ENCODE results near the gene C10orf62.
"Not testable (repeated sequence)": the region's sequence is repeated elsewhere in the genome, so short reads cannot be mapped to it uniquely, and the experiment has no call there.

The C10orf62 gene

DNA sequence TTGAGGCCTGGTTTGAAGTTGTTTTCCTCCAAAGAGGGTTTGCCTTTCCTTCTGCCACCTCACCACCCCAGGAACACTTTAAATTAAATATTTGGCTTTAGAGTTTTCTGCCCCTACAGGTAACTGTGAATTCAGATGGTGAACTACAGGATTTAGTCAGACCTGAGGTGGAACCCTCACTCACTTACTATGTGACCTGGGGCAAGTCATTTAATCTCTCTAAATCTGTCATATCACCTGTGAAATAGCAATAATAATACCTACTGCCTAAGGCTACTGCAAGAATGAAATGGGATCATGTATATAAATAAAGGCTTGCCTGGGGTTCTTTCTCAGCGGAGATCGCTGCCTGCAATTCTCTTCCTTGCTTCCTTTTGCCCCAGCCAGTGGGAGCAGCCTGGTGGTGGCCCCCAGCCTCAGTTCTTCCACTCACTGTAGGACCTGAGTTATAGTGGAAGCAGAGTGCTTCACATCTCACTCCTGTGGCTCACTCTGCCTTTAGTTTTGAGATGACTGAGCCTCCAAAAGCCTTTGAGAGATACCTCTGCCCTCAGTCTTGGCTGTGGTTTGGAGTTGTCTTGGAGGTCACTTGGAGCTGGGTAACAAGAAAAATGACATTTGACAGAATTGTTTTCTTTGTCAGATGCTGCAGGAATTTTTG lies 23.1 kb upstream of the C10orf62 start:
- DNase-seq (ENCODE audit: low spot score): no peak

DNA sequence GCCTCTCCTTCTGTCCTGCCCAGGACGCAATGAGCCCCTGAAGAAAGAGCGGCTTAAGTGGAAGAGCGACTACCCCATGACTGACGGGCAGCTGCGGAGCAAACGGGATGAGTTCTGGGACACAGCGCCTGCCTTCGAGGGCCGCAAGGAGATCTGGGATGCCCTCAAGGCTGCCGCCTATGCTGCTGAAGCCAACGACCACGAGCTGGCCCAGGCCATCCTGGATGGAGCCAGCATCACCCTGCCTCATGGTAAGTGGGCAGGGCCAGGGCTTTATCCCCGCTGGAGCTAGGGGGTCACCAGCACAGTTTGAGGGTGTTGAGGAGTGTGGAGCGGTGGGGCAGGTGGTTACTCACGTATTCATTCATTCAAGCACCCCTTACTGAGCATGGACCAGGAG lies 21.6 kb upstream of the C10orf62 start:
- DNase-seq (ENCODE audit: low spot score): no peak

DNA sequence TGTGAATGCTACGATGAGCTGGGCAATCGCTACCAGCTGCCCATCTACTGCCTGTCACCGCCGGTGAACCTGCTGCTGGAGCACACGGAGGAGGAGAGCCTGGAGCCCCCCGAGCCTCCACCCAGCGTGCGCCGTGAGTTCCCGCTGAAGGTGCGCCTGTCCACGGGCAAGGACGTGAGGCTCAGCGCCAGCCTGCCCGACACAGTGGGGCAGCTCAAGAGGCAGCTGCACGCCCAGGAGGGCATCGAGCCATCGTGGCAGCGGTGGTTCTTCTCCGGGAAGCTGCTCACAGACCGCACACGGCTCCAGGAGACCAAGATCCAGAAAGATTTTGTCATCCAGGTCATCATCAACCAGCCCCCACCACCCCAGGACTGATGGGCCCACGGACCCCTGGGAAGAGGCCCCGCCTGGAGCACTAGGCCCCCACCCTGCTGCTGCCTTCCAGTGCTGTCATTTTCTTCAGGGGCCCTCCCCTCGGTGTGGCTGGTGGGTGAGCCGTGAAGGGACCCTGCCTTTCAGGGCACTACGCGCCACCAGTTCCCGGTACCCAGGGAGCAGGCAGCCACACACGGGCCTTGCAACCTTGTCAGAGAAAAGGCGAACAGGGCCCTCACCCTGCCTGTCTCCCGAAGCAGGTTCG lies 19.3 kb upstream of the C10orf62 start:
- DNase-seq (ENCODE audit: low spot score): no peak

DNA sequence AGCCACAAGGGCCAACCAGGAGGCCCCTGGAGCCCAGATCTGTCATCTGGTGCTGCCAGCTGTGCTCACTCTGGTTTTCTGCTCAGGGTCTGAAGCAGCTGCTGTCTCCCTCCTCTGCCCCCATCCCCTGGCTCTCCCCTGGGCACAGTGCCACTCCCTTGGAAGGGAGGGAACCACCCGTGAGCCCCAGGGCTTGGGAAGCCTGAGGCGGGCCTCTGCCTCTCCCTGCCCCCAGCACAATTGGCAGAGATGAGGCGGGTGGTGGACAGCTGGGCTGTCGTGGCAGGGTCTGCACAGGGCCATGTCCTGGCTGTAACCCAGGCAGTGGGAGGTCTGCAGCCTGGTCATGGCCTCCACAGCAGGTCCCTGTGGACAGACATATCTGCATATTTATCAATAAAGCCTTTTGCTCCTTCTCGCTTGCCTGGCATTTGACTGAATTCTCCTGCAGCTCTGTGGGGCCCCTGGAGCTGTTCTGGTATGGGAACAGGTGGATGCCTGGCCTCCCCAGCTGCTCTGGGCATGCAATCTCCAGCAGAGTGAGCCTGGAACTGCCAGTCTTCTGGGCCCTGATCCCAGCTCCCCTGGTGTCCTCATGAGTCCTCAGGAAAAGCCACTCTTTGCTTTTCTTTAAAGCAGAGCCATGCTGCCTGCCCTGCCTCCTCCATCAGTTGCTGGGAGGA lies 18.6 kb upstream of the C10orf62 start:
- DNase-seq (ENCODE audit: low spot score): no peak

DNA sequence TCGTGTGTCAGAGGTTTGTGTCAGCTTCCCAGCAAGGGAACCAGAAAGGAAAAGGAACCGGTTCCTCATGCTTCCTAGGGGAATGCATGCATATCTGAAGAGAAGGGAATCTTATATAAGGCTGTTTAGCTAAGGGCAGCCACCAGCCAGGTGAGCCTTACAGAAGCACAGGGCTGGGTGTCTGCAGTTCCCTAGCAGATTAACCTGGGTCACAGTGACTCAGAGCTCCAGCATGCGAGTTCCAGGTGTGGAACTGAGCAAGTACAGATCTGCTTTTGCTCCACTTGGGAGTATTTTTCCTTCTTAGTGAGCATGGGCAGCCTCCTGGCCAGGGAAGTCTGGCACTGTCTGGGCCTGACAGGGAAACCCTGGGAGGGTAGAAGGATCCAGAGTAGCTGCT lies 17.9 kb upstream of the C10orf62 start:
- DNase-seq (ENCODE audit: low spot score): no peak

DNA sequence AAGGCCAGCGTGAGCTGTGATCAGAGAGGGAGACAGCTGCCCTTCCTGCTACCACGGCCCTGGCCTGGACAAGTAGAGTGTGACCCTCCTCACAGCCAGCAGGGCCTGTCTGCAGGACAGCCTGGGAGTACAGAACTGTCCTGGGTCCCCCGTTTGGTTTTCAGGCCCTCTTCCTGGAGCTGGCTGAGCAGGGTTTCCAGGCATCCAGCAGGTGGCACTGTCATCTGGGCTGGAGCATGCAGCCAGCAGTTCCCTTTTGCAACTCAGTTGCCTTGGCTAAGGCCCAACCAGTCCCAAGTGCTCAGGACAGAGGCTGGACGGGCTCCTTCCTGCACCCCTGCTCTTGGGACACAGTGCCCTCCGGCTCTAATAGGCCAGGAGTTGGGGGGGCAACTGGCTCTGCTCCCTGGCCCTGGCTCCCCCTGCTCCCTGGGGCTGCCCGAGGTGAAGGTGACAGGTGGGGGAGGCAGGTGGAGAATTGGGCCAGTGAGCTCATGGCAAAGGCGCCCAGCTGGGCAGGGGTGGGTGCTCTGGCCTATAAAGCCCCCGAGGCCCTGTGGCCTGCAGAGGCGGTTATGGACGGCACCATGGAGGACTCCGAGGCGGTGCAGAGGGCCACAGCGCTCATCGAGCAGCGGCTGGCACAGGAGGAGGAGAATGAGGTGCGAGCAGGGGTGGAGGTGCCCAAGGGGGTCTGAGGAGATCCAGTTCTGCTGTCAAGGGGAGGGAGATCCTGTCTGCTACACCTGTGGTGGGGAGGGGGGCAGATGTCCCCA lies 17.1 kb upstream of the C10orf62 start, which contains the start of gene ANKRD2:
Gene ANKRD2 (plus strand): TSS at position 566 of the 776 bp plus-strand sequence. CDS start 10 bp downstream, at position 576.
- DNase-seq (ENCODE audit: low spot score): peak; percentile 84

DNA sequence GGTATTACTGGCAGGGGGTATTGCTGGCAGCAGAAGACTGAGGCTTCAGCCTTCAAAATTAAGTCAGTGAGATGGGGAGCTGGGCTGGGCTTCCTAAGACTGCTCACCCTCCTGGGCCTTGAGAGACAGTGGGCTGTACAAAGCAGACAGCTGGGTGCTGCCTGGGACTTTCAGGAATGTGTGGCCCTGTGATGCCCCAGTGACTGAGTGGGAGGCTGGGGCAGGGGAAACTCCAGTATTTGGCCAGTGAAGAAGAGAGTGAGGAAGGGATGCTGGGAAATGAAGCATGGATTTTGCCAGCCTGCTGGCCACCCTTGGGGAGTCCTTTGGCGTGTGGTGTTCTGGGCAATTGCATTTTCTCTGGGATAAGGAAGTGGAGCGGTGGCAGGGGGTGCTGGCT lies 16.5 kb upstream of the C10orf62 start:
- no peak for DNase-seq (ENCODE audit: low spot score)

DNA sequence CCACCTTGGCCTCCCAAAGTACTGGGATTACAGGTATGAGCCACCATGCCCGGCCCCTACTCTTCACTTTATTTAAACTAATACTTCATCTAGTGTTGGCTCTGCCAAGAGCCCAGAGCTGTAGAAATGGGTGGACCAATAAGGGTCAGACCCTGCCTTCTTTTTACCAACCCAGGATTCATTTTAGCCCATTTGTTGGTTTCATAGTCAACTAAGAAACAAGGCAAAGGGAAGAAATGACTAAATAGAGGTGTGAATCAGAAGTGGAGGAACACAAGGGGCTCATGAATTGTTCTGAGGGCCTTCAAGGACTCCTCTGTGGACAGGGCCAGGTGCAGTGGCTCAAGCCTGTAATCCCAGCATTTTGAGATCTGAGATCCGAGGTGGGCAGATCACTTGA lies 15.8 kb upstream of the C10orf62 start:
- DNase-seq (ENCODE audit: low spot score): no peak

DNA sequence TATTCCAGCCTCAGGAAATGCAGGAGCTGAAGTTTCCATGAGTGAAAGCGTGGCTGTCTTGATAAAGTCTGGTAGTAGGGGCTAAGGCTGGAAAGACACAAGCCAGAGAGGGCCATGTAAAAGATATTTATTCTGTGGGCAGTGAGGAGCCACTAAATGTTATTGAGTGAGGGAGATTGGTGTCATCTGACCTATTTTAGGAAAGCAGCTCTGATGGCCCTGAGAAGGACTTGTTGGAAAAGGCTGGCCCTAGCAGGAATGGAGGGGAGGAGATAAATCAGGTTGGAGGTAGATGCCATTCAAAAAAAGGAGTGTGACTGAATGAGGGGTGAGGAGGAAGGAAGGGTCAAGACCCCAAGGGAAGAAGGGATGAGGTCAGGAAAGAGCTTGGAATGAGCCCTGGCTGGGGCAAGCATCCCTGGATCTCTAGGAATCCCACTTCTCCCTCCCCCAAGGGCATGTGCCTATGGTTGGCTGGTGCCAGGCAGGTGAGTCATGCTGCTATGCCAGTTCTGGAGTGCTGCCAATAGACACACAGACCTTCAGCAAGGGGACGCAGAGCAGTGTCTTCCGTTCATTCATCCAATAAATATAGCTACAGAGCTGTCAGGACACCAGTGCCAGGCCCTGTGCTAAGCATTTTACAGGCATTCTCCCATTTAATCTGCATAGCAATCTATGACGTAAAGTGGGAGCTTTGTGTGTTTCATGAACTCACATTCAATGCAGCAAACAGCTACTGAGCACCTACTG lies 15.0 kb upstream of the C10orf62 start:
- no peak for DNase-seq (ENCODE audit: low spot score)

DNA sequence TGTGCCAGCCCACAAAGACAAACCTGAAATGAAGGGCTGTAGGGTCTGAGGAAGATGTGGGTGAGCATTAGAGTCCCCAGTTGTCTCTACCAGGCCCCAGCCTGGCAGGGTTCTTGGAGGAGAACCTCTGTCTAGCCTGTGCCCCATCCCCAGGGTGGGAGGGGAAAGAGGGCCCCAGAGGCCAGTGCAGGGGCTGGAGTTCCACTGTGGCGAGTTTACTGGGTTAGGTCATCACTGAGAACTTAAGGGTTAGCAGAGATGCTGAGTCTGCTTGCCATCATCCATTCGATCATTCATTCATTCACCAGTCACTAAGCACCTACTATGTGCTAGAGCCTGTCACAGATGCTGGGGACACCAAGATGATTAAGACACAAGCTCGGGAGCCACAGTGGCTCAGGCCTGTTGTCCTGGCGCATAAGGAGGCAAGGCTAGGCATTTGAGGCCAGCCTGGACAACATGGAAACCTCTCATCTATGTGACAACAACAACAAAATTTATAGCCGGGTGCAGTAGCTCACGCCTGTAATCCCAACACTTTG lies 14.3 kb upstream of the C10orf62 start:
- DNase-seq (ENCODE audit: low spot score): no peak

DNA sequence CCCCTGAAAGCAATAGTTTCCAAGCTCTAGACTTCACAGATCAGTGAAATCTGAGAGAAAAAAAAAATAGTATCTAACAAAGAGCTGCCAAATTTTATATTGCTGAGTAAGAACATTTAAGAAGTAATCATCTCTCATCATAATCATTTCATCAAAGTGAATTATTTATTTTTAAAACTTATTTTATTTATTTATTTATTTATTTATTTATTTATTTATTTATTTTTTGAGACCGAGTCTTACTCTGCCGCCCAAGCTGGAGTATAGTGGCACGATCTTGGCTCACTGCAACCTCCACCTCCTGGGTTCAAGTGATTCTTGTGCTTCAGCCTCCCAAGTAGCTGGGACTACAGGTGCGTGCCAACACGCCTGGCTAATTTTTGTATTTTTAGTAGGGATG lies 13.0 kb upstream of the C10orf62 start:
- DNase-seq (ENCODE audit: low spot score): not testable (repeated sequence)

DNA sequence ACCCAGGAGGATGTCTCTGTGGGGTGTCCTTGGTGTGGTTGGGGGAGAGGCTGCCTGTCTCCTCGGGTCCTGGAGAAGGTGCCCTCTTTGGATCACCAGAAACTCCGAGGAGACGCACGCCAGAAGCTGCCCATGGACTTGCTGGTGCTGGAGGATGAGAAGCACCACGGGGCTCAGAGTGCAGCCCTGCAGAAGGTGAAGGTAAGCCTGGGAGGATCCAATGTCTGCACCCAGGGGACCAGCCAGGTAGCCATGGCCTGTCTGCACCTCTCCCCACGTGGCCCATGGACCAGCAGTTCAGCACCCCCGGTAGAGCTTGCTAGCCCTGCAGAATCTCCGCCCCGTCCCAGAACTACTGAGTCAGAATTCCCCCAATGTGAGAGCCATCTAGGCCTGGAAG lies 11.8 kb upstream of the C10orf62 start:
- no peak for DNase-seq (ENCODE audit: low spot score)

DNA sequence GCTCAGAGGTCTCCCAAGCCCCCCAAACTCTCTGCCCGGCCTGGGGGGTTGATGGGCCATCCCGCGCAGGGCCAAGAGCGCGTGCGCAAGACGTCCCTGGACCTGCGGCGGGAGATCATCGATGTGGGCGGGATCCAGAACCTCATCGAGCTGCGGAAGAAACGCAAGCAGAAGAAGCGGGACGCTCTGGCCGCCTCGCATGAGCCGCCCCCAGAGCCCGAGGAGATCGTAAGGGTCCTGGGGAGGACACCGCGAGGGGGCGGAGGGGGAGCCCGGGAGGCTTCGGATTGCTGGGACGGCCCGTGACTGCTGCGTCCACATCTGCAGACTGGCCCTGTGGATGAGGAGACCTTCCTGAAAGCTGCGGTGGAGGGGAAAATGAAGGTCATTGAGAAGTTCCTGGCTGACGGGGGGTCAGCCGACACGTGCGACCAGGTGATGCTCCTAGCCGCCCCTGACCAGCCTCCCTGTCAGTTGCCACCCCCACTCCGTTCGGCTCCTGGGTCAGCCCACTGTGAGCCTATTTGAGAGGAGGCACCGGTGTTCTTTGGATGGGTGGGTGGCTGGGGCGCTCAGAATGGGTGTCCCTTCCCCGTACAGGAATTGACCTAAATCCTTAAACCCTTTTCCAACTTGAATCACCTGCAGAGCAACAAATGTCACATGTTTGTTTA lies 11.2 kb upstream of the C10orf62 start:
- no peak for DNase-seq (ENCODE audit: low spot score)

DNA sequence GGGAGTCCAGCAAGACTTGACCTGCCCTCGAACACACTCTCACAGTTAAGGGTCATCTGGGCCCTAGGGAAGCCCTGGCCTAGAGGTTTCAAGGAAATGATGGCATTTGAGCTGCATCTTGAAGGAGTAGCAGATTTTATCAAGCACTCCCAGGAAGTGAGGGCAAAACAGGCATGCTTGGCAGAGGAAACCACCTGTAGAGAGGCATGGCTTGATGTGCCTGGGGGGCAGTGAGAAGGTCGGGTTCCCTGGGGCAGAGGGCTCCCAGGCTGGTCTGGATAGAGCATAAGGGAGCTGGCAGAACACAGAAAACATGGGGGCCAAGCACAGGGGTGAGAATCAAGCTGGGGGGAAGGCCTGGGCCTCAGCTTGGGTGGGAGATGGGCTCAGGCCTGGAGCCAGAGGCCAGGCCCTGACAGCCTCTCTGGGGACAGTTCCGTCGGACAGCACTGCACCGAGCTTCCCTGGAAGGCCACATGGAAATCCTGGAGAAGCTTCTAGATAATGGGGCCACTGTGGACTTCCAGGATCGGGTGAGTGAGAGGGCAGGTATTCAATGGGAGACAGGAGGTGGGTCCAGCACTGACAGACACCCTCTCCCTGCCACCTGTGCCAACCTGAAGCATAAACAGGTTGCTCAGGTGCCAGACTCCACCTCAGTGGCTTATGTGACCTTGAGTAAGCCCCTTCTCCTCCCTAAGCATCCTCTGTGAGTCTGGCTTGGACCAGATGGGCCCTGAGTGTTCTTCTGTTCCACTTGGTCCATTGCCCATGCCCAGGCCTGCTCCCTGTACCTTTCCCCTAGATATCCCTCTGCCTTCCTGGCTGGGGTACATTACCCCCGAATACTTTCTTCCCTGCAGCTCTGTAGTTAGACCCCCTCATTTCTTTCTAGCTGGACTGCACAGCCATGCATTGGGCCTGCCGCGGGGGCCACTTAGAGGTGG lies 8.8 kb upstream of the C10orf62 start:
- no peak for DNase-seq (ENCODE audit: low spot score)

DNA sequence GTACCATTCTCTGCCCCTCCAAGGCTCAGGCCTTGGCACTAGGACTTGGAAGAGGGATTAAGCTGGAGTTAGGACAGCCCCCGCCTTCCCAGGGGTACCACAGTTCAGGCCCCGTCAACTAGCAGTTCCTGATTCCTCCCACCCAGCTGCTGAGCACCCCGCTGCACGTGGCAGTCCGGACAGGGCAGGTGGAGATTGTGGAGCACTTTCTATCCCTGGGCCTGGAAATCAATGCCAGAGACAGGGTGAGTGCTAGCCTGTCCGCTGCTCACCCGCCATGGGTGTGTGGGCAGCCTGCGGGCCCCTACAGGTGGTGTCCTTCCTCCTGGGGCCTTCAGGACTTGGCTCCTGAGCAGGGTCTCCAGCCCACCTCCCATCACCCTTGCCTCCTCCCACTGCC lies 7.4 kb upstream of the C10orf62 start:
- DNase-seq (ENCODE audit: low spot score): no peak

DNA sequence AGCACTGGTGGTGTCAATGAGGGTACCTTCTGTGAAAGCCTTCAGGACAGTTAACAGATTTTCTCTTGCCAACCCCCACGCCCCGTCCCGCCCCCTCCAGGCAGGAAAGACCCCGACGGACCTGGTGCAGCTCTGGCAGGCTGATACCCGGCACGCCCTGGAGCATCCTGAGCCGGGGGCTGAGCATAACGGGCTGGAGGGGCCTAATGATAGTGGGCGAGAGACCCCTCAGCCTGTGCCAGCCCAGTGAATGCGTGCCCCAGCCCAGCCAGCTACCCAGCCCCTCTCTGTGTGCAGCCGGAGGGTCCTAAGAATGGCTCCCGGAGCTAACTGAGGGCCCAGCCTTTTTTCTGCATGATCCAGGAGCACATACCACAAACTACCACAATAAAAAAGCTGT lies 6.0 kb upstream of the C10orf62 start:
- DNase-seq (ENCODE audit: low spot score): no peak

DNA sequence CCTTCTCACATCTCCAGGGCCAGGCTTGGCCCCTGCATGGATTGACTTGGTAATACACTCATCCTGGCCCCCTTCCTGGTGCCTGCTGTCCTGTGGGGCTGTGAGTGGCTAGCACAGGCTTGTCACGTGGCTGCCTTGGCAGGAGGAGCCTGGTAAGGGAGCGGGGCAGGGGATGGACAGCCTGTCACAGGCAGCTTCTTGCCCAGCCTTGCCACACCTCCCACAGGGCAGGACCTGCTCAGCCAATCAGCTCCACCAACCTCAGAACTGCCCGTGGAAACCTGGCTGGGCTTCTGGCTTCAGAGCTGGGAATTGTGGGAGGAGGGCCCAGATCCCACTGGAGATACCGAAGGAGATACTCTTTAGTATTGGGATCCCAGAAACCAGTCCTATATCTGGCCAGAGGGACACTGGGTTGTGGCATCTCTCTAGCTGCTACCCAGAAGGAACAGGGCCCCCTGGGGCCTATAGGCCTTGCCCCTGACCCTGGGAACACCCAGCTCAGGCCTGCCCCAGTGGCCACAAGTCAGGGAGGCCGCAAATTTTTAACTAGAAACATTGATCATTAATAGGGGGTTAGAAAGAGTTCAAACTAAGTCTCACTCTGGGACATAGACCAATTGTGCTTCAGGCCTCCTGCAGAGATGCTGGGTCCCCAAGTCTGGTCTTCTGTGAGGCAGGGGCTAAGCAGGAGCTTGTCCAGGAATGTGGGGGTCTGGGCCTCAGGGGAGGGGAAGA lies 5.3 kb upstream of the C10orf62 start, which contains the start of gene HOGA1:
Gene HOGA1 (plus strand): TSS at position 330 of the 738 bp plus-strand sequence. CDS start 315 bp downstream, at position 645.
- peak; percentile 56 for DNase-seq (ENCODE audit: low spot score)

DNA sequence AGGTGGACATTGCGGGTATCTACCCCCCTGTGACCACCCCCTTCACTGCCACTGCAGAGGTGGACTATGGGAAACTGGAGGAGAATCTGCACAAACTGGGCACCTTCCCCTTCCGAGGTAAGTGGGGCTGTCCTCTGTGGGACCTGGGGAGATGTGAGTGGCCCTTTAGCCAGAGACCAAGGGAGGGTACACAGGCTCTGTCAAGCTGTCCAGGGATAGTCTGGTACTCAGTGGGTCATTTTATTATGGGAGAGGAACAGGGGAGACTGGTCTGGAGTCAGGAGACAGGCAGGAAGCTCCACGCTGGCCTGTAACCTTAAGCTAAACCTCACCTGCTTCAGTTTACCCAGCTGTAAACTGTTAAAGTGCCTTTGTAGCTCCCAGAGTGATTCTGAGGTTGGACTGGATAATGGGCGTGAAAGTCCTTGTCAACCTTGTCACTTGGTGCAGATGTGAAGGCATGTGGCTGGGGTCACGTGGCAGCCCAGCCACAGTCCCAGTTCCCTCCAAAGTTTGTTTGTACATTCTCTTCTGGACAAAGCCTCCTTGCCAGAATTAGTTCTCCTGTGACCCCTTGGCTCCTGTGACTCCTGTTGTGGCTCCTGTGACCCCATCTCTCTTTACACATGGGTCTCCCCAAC lies 4.6 kb upstream of the C10orf62 start:
- no peak for DNase-seq (ENCODE audit: low spot score)

DNA sequence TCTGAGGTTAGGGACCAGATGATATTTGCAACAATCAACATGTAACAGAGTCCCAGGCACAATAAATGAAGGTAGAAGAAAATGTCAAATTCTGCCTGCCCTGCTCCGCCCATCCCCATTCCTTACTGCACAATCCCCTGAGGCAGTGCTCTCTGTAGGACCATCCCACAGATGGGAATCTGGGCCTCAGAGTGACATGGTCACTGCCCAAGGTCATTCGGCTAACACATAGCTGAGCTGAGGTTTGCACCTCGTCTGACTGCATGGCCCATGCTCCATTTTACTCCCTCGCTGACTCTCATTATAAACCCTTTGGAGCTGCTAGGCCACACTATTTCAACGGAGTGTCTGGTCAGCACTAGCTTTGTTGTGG lies 4.1 kb upstream of the C10orf62 start:
- no peak for DNase-seq (ENCODE audit: low spot score)
